ENCODE results near the gene CD44.

CD44 gene

GRCh38 chr11:35158701-35159510 is 19.9 kb downstream of the CD44 start:
- no peak for DNase-seq (ENCODE audit: low spot score)

GRCh38 chr11:35160246-35160824 is 21.4 kb downstream of the CD44 start:
- no peak for DNase-seq (ENCODE audit: low spot score)

- DNase-seq (ENCODE audit: low spot score), result no peak
Observed at GRCh38 chr11:35160902-35161597, 22.1 kb downstream of the CD44 start.

GRCh38 chr11:35162745-35163144 is 23.8 kb downstream of the CD44 start:
- no peak for DNase-seq (ENCODE audit: low spot score)

GRCh38 chr11:35163209-35163608 is 24.2 kb downstream of the CD44 start:
- no peak for DNase-seq (ENCODE audit: low spot score)

GRCh38 chr11:35163702-35164496 is 24.9 kb downstream of the CD44 start:
- no peak for DNase-seq (ENCODE audit: low spot score)

- DNase-seq (ENCODE audit: low spot score), result no peak
Observed at GRCh38 chr11:35165030-35165422, 26.1 kb downstream of the CD44 start.

GRCh38 chr11:35165423-35166368 is 26.7 kb downstream of the CD44 start:
- DNase-seq (ENCODE audit: low spot score), result no peak

GRCh38 chr11:35166369-35167360 is 27.7 kb downstream of the CD44 start:
- DNase-seq (ENCODE audit: low spot score), result peak; percentile 8

- DNase-seq (ENCODE audit: low spot score), result no peak
Observed at GRCh38 chr11:35167426-35167954, 28.5 kb downstream of the CD44 start.

GRCh38 chr11:35168671-35169070 is 29.7 kb downstream of the CD44 start:
- no peak for DNase-seq (ENCODE audit: low spot score)

GRCh38 chr11:35169112-35169511 is 30.1 kb downstream of the CD44 start:
- no peak for DNase-seq (ENCODE audit: low spot score)

- no peak for DNase-seq (ENCODE audit: low spot score)
Observed at GRCh38 chr11:35169754-35170153, 30.8 kb downstream of the CD44 start.

- no peak for DNase-seq (ENCODE audit: low spot score)
Observed at GRCh38 chr11:35170503-35170902, 31.5 kb downstream of the CD44 start.

- DNase-seq (ENCODE audit: low spot score), result no peak
Observed at GRCh38 chr11:35171226-35171625, 32.3 kb downstream of the CD44 start.

GRCh38 chr11:35173011-35173511 is 34.1 kb downstream of the CD44 start:
- DNase-seq (ENCODE audit: low spot score), result no peak

- DNase-seq (ENCODE audit: low spot score), result no peak
Observed at GRCh38 chr11:35173616-35174566, 34.9 kb downstream of the CD44 start.

- no peak for DNase-seq (ENCODE audit: low spot score)
Observed at GRCh38 chr11:35174666-35175065, 35.7 kb downstream of the CD44 start.

All from cerebellar cortex (tissue), 1 donor.